Type B pancreatic cell (in vitro differentiated cells): Measurements from ENCODE around the gene FBXW12. TPM values are rescaled to one million over a fixed set of nuclear protein-coding genes. Genes with fewer than 3 reads are reported as not detected.

Experiments used
- DNase-seq: peaks from one replicate; pipeline ENCODE4 v3.0.0; 2021; ENCODE audit warnings: mixed read lengths; ENCODE audit not compliant: unreplicated experiment; ENCODE audit errors: extremely low spot score
- H3K27ac Mint-ChIP-seq: 2 replicates; pipeline ENCODE4 v1.8.0; 2021; ENCODE audit warnings: mild to moderate bottlenecking, mixed read lengths
- H3K27me3 Mint-ChIP-seq: 2 replicates; pipeline ENCODE4 v1.8.0; 2021; ENCODE audit warnings: mixed read lengths
- H3K36me3 Mint-ChIP-seq: 2 replicates; pipeline ENCODE4 v1.8.0; 2021; ENCODE audit warnings: mixed read lengths
- H3K4me1 Mint-ChIP-seq: one replicate; pipeline ENCODE4 v1.8.0; 2021; ENCODE audit warnings: mixed read lengths; ENCODE audit not compliant: unreplicated experiment
- H3K4me3 Mint-ChIP-seq: 2 replicates; pipeline ENCODE4 v1.8.0; 2021; ENCODE audit warnings: mild to moderate bottlenecking, mixed read lengths
- H3K9me3 Mint-ChIP-seq: 2 replicates; pipeline ENCODE4 v1.8.0; 2021; ENCODE audit warnings: mixed read lengths
- total RNA-seq: library from RNA; stranded (reverse); gene quantifications from 2 replicates; pipeline ENCODE4 v1.2.1, GENCODE V29; 2021; ENCODE audit warnings: low replicate concordance
- TF ChIP-seq, protein P1 (sequence below): fragments of 200-600 bp; sonication (generic); conservative IDR thresholded peaks from 2 replicates; pipeline ENCODE4 v1.5.0; 2021; ENCODE audit warnings: antibody characterized with exemption, mild to moderate bottlenecking

The FBXW12 gene
- total RNA-seq, 1 donor from 2014 or later = not detected

DNA sequence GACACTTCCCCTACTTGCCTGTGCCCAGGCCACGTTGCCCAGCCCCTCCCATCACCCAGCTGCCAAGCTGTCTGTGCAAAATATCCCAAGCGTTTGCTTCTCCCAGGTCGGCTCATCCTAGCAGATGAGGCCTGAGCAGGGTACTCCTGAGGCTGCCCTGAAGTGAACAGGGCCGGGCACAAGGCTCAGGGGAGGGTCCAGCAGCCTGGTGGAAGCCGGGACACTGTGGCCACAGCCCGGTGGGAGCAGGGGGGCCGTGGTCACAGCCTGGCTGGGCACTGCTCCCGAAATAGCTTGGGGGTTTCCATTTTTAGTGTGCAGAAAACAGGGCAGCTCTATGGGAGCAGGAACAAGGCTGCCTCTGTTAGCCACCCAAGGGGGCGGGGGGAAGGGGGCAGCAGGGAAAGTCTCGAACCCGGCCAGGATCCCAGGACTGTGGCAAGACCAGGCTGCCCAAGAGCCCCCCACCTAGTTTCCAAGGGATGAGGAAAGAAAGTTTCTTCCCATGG lies 54.4 kb downstream of the FBXW12 start:
- DNase-seq = no peak
- Mint-ChIP-seq H3K9me3 (no peaks in the 10 kb centered on the region), H3K36me3 (peaks cover 12% of the 10 kb centered on the region), H3K4me1 (peaks cover 46% of the 10 kb centered on the region), H3K4me3 (peak overlapping the region; percentile 90), H3K27me3 (no peaks in the 10 kb centered on the region), H3K27ac (peak overlapping the region; percentile 90)
- TF ChIP-seq, protein P1, sequence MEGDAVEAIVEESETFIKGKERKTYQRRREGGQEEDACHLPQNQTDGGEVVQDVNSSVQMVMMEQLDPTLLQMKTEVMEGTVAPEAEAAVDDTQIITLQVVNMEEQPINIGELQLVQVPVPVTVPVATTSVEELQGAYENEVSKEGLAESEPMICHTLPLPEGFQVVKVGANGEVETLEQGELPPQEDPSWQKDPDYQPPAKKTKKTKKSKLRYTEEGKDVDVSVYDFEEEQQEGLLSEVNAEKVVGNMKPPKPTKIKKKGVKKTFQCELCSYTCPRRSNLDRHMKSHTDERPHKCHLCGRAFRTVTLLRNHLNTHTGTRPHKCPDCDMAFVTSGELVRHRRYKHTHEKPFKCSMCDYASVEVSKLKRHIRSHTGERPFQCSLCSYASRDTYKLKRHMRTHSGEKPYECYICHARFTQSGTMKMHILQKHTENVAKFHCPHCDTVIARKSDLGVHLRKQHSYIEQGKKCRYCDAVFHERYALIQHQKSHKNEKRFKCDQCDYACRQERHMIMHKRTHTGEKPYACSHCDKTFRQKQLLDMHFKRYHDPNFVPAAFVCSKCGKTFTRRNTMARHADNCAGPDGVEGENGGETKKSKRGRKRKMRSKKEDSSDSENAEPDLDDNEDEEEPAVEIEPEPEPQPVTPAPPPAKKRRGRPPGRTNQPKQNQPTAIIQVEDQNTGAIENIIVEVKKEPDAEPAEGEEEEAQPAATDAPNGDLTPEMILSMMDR = no peak

DNA sequence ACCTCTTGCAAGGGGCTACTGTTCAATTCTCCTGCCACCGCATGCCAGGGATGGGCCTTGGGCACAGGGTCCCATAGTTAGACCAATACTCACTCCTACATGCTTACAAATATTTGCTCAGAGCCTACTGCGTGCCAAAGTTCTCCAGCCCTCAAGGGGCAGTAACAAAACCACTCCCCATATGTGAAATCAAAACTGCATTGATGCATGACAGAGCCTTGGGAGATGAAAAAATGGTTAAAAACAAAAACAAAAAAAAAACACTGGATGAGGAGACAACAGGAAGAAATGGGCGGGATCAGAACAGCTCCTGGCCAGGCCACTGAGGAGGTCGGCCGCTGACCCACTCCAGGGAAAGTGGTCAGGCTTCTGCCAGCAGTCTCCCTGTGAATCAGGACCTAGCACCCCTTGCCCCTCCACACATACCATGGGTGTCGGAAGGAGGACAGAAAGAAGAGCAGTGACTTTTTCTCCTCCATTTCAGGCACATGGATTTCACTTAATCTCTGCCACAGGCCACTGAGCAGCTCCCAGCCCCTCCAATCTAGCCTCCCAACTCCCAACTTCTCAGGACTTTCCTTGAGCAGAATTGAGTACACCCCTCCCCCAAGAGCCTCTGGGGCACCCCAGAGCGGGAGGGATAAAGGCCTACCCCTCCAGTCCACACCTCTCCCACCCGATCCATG lies 55.1 kb downstream of the FBXW12 start:
- DNase-seq = no peak
- H3K27me3 Mint-ChIP-seq = no peaks in the 10 kb centered on the region
- peak overlapping the region; percentile 90 for H3K4me3 Mint-ChIP-seq
- H3K27ac Mint-ChIP-seq = peak overlapping the region; percentile 89
- H3K4me1 Mint-ChIP-seq = peaks cover 49% of the 10 kb centered on the region
- no peaks in the 10 kb centered on the region for H3K9me3 Mint-ChIP-seq
- peaks cover 15% of the 10 kb centered on the region for H3K36me3 Mint-ChIP-seq
- TF ChIP-seq, protein P1 = no peak

- peaks cover 49% of the 10 kb centered on the region for H3K4me1 Mint-ChIP-seq
- H3K9me3 Mint-ChIP-seq = no peaks in the 10 kb centered on the region
- TF ChIP-seq, protein P1 = no peak
- peak overlapping the region; percentile 90 for H3K4me3 Mint-ChIP-seq
- H3K27me3 Mint-ChIP-seq = no peaks in the 10 kb centered on the region
- peaks cover 19% of the 10 kb centered on the region for H3K36me3 Mint-ChIP-seq
- DNase-seq = no peak
- H3K27ac Mint-ChIP-seq = peak overlapping the region; percentile 89
Observed at GRCh38 chr3:48427630-48427962, 55.6 kb downstream of the FBXW12 start.

- H3K4me1 Mint-ChIP-seq = peaks cover 47% of the 10 kb centered on the region
- H3K4me3 Mint-ChIP-seq = peak overlapping the region; percentile 90
- TF ChIP-seq, protein P1 = no peak
- no peaks in the 10 kb centered on the region for H3K9me3 Mint-ChIP-seq
- peaks cover 17% of the 10 kb centered on the region for H3K36me3 Mint-ChIP-seq
- no peaks in the 10 kb centered on the region for H3K27me3 Mint-ChIP-seq
- H3K27ac Mint-ChIP-seq = peak overlapping the region; percentile 89
- DNase-seq = no peak
Observed at GRCh38 chr3:48428088-48428571, 56.1 kb downstream of the FBXW12 start.

DNA sequence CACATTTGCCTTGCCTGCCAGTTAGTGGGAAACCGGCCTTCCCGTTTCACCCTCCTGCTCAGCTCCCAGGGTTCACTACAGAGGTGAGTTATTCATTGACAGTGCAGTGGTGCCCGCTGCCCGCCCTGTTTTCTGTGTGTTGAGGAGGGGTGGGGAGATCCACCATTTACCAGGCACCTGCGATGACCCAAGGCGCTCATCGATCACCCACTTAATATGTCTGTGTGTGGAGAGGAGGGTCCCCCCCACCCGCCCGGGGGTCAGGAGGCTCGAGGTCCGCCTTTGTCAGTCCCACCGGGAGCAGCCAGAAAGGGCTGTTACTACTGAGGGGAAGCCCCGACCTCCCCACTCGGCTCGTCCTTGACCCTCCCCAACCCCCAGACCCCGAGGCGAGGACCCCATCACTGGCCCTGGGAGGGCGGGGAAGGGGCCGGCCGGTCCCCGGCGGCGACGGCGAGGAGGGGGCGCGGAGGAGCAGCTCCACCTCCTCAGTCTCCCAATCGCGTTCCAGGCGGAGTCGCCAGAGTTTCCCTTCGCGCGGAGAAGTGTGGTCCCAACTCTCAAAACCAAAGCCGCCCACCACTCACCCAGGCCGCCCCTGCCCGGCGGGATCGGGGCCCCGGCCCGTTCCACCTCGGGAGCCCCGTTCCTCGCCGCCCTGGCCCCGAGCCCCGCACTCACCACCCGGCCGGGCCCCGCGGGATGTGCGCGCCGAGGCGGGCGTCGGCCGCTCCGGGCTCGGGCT lies 56.7 kb downstream of the FBXW12 start:
- peak overlapping the region; percentile 90 for H3K4me3 Mint-ChIP-seq
- H3K36me3 Mint-ChIP-seq = peaks cover 18% of the 10 kb centered on the region
- TF ChIP-seq, protein P1 = no peak
- peak overlapping the region; percentile 89 for H3K27ac Mint-ChIP-seq
- H3K27me3 Mint-ChIP-seq = no peaks in the 10 kb centered on the region
- peaks cover 45% of the 10 kb centered on the region for H3K4me1 Mint-ChIP-seq
- no peaks in the 10 kb centered on the region for H3K9me3 Mint-ChIP-seq
- DNase-seq = peak; percentile 82
